DOHH2 (cell line): ENCODE results near the gene UBE2L6.

Experiments used
- H3F3A ChIP-seq: fragments of 200-600 bp; sonication (generic), shearing (Covaris generic); 2 replicates; pipeline ENCODE4 v1.6.0; 2016; ENCODE audit warnings: antibody characterized with exemption, mild to moderate bottlenecking; ENCODE audit not compliant: control insufficient read depth, insufficient read depth
- H3K27ac ChIP-seq: fragments of 200-600 bp; sonication (generic); 2 replicates; pipeline ENCODE4 v1.5.1; 2014; ENCODE audit warnings: low read depth, mild to moderate bottlenecking, low read length, moderate library complexity
- H3K27me3 ChIP-seq: fragments of 200-600 bp; sonication (generic); 2 replicates; pipeline ENCODE4 v1.6.1; 2014; ENCODE audit warnings: mild to moderate bottlenecking, low read length, mixed read lengths; ENCODE audit not compliant: control insufficient read depth
- H3K36me3 ChIP-seq: fragments of 200-600 bp; sonication (generic); 2 replicates; pipeline ENCODE4 v1.6.1; 2014; ENCODE audit warnings: mild to moderate bottlenecking, low read length, moderate library complexity, mixed read lengths; ENCODE audit not compliant: control insufficient read depth
- H3K4me1 ChIP-seq: fragments of 200-600 bp; sonication (generic); 2 replicates; pipeline ENCODE4 v1.6.1; 2014; ENCODE audit warnings: mild to moderate bottlenecking, low read length, mixed read lengths; ENCODE audit not compliant: control insufficient read depth
- H3K4me2 ChIP-seq: fragments of 200-600 bp; sonication (generic); 2 replicates; pipeline ENCODE4 v1.6.0; 2014; ENCODE audit warnings: mild to moderate bottlenecking, low read length, moderate library complexity
- H3K4me3 ChIP-seq: fragments of 200-600 bp; sonication (generic); 2 replicates; pipeline ENCODE4 v1.5.1; 2014; ENCODE audit warnings: mild to moderate bottlenecking, low read length, mixed read lengths
- H3K79me2 ChIP-seq: fragments of 200-600 bp; sonication (generic); 2 replicates; pipeline ENCODE4 v1.6.1; 2014; ENCODE audit warnings: mild to moderate bottlenecking, low read length, mixed read lengths; ENCODE audit not compliant: control insufficient read depth
- H3K9me2 ChIP-seq: fragments of 200-600 bp; sonication (generic); replicated peaks from 2 replicates; pipeline ENCODE4 v1.6.1; 2014; ENCODE audit warnings: mild to moderate bottlenecking, low read length, mixed read lengths; ENCODE audit not compliant: control insufficient read depth
- H3K9me3 ChIP-seq: fragments of 200-600 bp; sonication (generic); 2 replicates; pipeline ENCODE4 v1.6.1; 2014; ENCODE audit warnings: antibody characterized with exemption, low read length, mixed read lengths; ENCODE audit not compliant: control insufficient read depth, insufficient read depth
- H4K20me1 ChIP-seq: fragments of 200-600 bp; sonication (generic); 2 replicates; pipeline ENCODE4 v1.6.0; 2014; ENCODE audit warnings: low read depth, mild to moderate bottlenecking, antibody characterized with exemption, low read length, moderate library complexity; ENCODE audit not compliant: control insufficient read depth, insufficient read depth
- CTCF ChIP-seq: fragments of 200-600 bp; sonication (generic); IDR thresholded peaks from one replicate; pipeline ENCODE4 v1.5.1; 2014; ENCODE audit warnings: antibody characterized with exemption, mild to moderate bottlenecking, low read depth, low read length; ENCODE audit not compliant: poor library complexity, severe bottlenecking
- EZH2phosphoT487 ChIP-seq: fragments of 200-600 bp; sonication (generic); IDR thresholded peaks from 2 replicates; pipeline ENCODE4 v1.6.1; 2017; ENCODE audit warnings: borderline replicate concordance, mild to moderate bottlenecking, antibody characterized with exemption, low read length, moderate library complexity, mixed read lengths

Gene UBE2L6

GRCh38 chr11:57513452-57513795 is 54.0 kb downstream of the UBE2L6 start:
- Histone ChIP-seq H3K79me2 (peaks cover 42% of the 10 kb centered on the region), H3K4me1 (peaks cover 44% of the 10 kb centered on the region), H3F3A (peaks cover 6% of the 10 kb centered on the region; the same call in 1 of the 2 replicates), H3K4me2 (peak overlapping the region; percentile 73), H3K36me3 (peaks cover 14% of the 10 kb centered on the region), H3K27ac (peak overlapping the region; percentile 68), H3K9me3 (no peaks in the 10 kb centered on the region), H3K4me3 (peak overlapping the region; percentile 79), H4K20me1 (no peaks in the 10 kb centered on the region), H3K9me2 (no peaks in the 10 kb centered on the region), H3K27me3 (no peaks in the 10 kb centered on the region)
- TF ChIP-seq CTCF: no peak
- no peak for TF ChIP-seq EZH2phosphoT487

GRCh38 chr11:57512646-57513451 is 54.6 kb downstream of the UBE2L6 start:
- peaks cover 45% of the 10 kb centered on the region for H3K79me2 ChIP-seq
- peak overlapping the region; percentile 79 for H3K4me3 ChIP-seq
- peaks cover 44% of the 10 kb centered on the region for H3K4me1 ChIP-seq
- H4K20me1 ChIP-seq: no peaks in the 10 kb centered on the region
- H3F3A ChIP-seq: peaks cover 6% of the 10 kb centered on the region; the same call in 1 of the 2 replicates
- H3K4me2 ChIP-seq: peak overlapping the region; percentile 73
- H3K27me3 ChIP-seq: no peaks in the 10 kb centered on the region
- peak overlapping the region; percentile 68 for H3K27ac ChIP-seq
- no peaks in the 10 kb centered on the region for H3K9me3 ChIP-seq
- no peak for TF ChIP-seq EZH2phosphoT487
- H3K9me2 ChIP-seq: no peaks in the 10 kb centered on the region
- H3K36me3 ChIP-seq: peaks cover 14% of the 10 kb centered on the region

GRCh38 chr11:57511741-57512430 is 55.6 kb downstream of the UBE2L6 start:
- peaks cover 6% of the 10 kb centered on the region; the same call in 1 of the 2 replicates for H3F3A ChIP-seq
- peak overlapping the region; percentile 79 for H3K4me3 ChIP-seq
- peaks cover 45% of the 10 kb centered on the region for H3K79me2 ChIP-seq
- no peaks in the 10 kb centered on the region for H3K9me3 ChIP-seq
- H3K9me2 ChIP-seq: no peaks in the 10 kb centered on the region
- peaks cover 16% of the 10 kb centered on the region for H3K36me3 ChIP-seq
- no peaks in the 10 kb centered on the region for H3K27me3 ChIP-seq
- no peaks in the 10 kb centered on the region for H4K20me1 ChIP-seq
- TF ChIP-seq EZH2phosphoT487 (no peak), CTCF (no peak)
- peaks cover 44% of the 10 kb centered on the region for H3K4me1 ChIP-seq
- H3K4me2 ChIP-seq: peak overlapping the region; percentile 73
- peak overlapping the region; percentile 68 for H3K27ac ChIP-seq
